Testis (tissue), 3 donors: Measurements from ENCODE around the gene COL4A4. TPM values are rescaled to one million over a fixed set of nuclear protein-coding genes. Genes with fewer than 3 reads are reported as not detected.

Source experiments
- DNase-seq: peaks from one replicate; pipeline ENCODE4 v3.0.0-alpha.2; 2019
- H3K27ac ChIP-seq, 2 donors: fragments of 200-600 bp; sonication (generic); one replicate each; pipeline ENCODE4 v1.5.1; 2019
- H3K27me3 ChIP-seq: fragments of 200-600 bp; sonication (generic); one replicate; pipeline ENCODE4 v1.5.1; 2019
- H3K36me3 ChIP-seq: fragments of 200-600 bp; sonication (generic); one replicate; pipeline ENCODE4 v1.5.1; 2017; ENCODE audit warnings: low read depth; ENCODE audit errors: missing control alignments
- H3K4me1 ChIP-seq: fragments of 200-600 bp; sonication (generic); one replicate; pipeline ENCODE4 v1.5.1; 2019
- H3K4me3 ChIP-seq, 2 donors: fragments of 200-600 bp; sonication (generic); one replicate each; pipeline ENCODE4 v1.5.1; 2017 to 2019
- H3K9me3 ChIP-seq: fragments of 200-600 bp; sonication (generic); one replicate; pipeline ENCODE4 v1.5.1; 2017
- CTCF ChIP-seq, 3 experiments: fragments of 450-650 bp in 2 of 3; fragments of 200-600 bp in 1 of 3; sonication (generic) in 1 of 3; IDR thresholded peaks; one replicate each; pipeline ENCODE4 v1.5.1; 2016 to 2019; ENCODE audit warnings: antibody characterized with exemption in 3 of 3, mild to moderate bottlenecking in 2 of 3, moderate library complexity in 1 of 3
- POLR2A ChIP-seq: fragments of 450-650 bp; IDR thresholded peaks from one replicate; pipeline ENCODE4 v1.6.1; 2017; ENCODE audit warnings: antibody characterized with exemption, mild to moderate bottlenecking, moderate library complexity
- WGBS, 2 donors: methylation state at CpG; one replicate each; pipeline ENCODE4 v1.1.5; 2018; 5-methylcytosine and 5-hydroxymethylcytosine counted together
- intact Hi-C: fragments of 100-400 bp; cut with DNase I; formaldehyde crosslinking; loops from one replicate; pipeline ENCODE4 v1.15.1; 2023; ENCODE audit warnings: low total_unique reads
- polyA plus RNA-seq: library from polyadenylated mRNA; stranded (reverse); fragments of 350-450 nt; fragmentation: Illumina TruSeq; extraction: RNeasy Lipid Tissue Mini Kit (QIAGEN cat#74804); gene quantifications from one replicate; pipeline ENCODE4 v1.2.3, GENCODE V29; 2014; ENCODE audit warnings: low read depth, low replicate concordance; ENCODE audit not compliant: insufficient read depth
- total RNA-seq, 2 donors: library from RNA; depleted of rRNA; stranded (reverse); fragments of >200 nt; gene quantifications; one replicate each; pipeline ENCODE4 v1.2.3, GENCODE V29; 2016

The COL4A4 gene
- total and polyA plus RNA-seq, 3 donors from 2014 or later, result 3.0 to 4.1 (median 3.4) TPM

GRCh38 chr2:227150222-227150936 lies 13.6 kb downstream of the COL4A4 start:
- Histone ChIP-seq H3K27ac (no peak overlapping the region), H3K27me3 (no peaks in the 10 kb centered on the region), H3K36me3 (no peaks in the 10 kb centered on the region), H3K4me1 (peaks cover 9% of the 10 kb centered on the region), H3K9me3 (no peaks in the 10 kb centered on the region), H3K4me3 (no peak overlapping the region)
- 89 to 91% methylated on average over 2 of the region's 2 CpGs for WGBS, 2 donors
- no peak for DNase-seq
- TF ChIP-seq POLR2A, result no peak
- TF ChIP-seq CTCF (IDR thresholded peaks at IDR 0.05), result no peak
- intact Hi-C loops, result no loop called here

GRCh38 chr2:227148106-227148505 lies 15.9 kb downstream of the COL4A4 start:
- WGBS, 2 donors, result 86 to 89% methylated on average over 2 of the region's 2 CpGs
- no peaks in the 10 kb centered on the region for H3K9me3 ChIP-seq

GRCh38 chr2:227147023-227147422 lies 17.0 kb downstream of the COL4A4 start:
- DNase-seq, result no peak
- Histone ChIP-seq H3K9me3 (no peaks in the 10 kb centered on the region), H3K4me3 (no peak overlapping the region), H3K27me3 (no peaks in the 10 kb centered on the region), H3K4me1 (no peaks in the 10 kb centered on the region), H3K36me3 (no peaks in the 10 kb centered on the region), H3K27ac (no peak overlapping the region)
- intact Hi-C loops, result no loop called here
- TF ChIP-seq POLR2A, result no peak
- TF ChIP-seq CTCF (IDR thresholded peaks at IDR 0.05), result no peak
- 83 to 96% methylated on average over 3 of the region's 3 CpGs for WGBS, 2 donors

More at GRCh38 chr2:227148106-227148505, 15.9 kb downstream of the COL4A4 start:
- Histone ChIP-seq H3K4me1 (peaks cover 3% of the 10 kb centered on the region), H3K27me3 (no peaks in the 10 kb centered on the region), H3K36me3 (no peaks in the 10 kb centered on the region), H3K4me3 (no peak overlapping the region), H3K27ac (no peak overlapping the region)
- no peak for DNase-seq
- intact Hi-C loops, result no loop called here
- TF ChIP-seq POLR2A (no peak), CTCF (IDR thresholded peaks at IDR 0.05) (no peak)

- intact Hi-C loops, result no loop called here
- no peaks in the 10 kb centered on the region for H3K36me3 ChIP-seq
- no peak overlapping the region for H3K27ac ChIP-seq
- no peak for DNase-seq
- TF ChIP-seq POLR2A (no peak), CTCF (IDR thresholded peaks at IDR 0.05) (no peak)
- no peaks in the 10 kb centered on the region for H3K27me3 ChIP-seq
- 78 to 88% methylated on average over 6 of the region's 6 CpGs for WGBS, 2 donors
- H3K4me3 ChIP-seq, result no peak overlapping the region
- no peaks in the 10 kb centered on the region for H3K9me3 ChIP-seq
- no peaks in the 10 kb centered on the region for H3K4me1 ChIP-seq
These were observed 17.5 kb downstream of the COL4A4 start for GRCh38 chr2:227146456-227146855.

- DNase-seq, result no peak
- no peaks in the 10 kb centered on the region for H3K36me3 ChIP-seq
- intact Hi-C loops, result no loop called here
- no peaks in the 10 kb centered on the region for H3K27me3 ChIP-seq
- TF ChIP-seq CTCF (IDR thresholded peaks at IDR 0.05) (no peak), POLR2A (no peak)
- no peaks in the 10 kb centered on the region for H3K4me1 ChIP-seq
- H3K9me3 ChIP-seq, result no peaks in the 10 kb centered on the region
- no peak overlapping the region for H3K4me3 ChIP-seq
- H3K27ac ChIP-seq, result peak overlapping the region in 1 of 2 donors; percentile 53
- 33 to 54% methylated on average over 1 of the region's 1 CpG for WGBS, 2 donors
These were observed 20.1 kb downstream of the COL4A4 start for GRCh38 chr2:227143895-227144294.
